PC-3 (cell line): ENCODE data around the gene SCGN. TPM values are rescaled to one million over a fixed set of nuclear protein-coding genes. Genes with fewer than 3 reads are reported as not detected.

Experiments
- ATAC-seq: fragments of 200-7000 bp; cut with Tn5 transposase; 2 replicates; pipeline ENCODE4 v1.9.1; 2020; ENCODE audit warnings: mild to moderate bottlenecking, moderate library complexity
- BruUV-seq: library from RNA; stranded (reverse); fragments of 400-500 nt; replicated peaks from 2 replicates; lab custom pipeline; 2021; lab: Mats Ljungman, UMichigan
- CTCF ChIA-PET: fragments of 300-600 bp; sonication (Branson Sonifier 250); formaldehyde crosslinking; loops from one replicate; lab custom pipeline; 2022; ENCODE audit warnings: antibody characterized with exemption; lab: Charles Lee
- POLR2A ChIA-PET: fragments of 300-600 bp; sonication (Branson Sonifier 250); formaldehyde crosslinking; loops from one replicate; lab custom pipeline; 2022; ENCODE audit warnings: antibody characterized with exemption; ENCODE audit not compliant: unreplicated experiment; lab: Charles Lee
- DNase-seq: peaks from one replicate; pipeline ENCODE4 v3.0.0-alpha.2; 2015
- H2AFZ ChIP-seq: fragments of 300-600 bp; sonication (generic); 2 replicates; pipeline ENCODE4 v1.6.0; 2016; ENCODE audit warnings: antibody characterized with exemption, low read length
- H3F3A ChIP-seq: fragments of 300-600 bp; sonication (generic); one replicate; pipeline ENCODE4 v1.6.0; 2017; ENCODE audit warnings: antibody characterized with exemption, low read length, control low read depth, mild to moderate bottlenecking; ENCODE audit not compliant: unreplicated experiment
- H3K27ac ChIP-seq: fragments of 300-600 bp; sonication (generic); 2 replicates; pipeline ENCODE4 v1.5.1; 2016; ENCODE audit warnings: mild to moderate bottlenecking, low read length
- H3K27me3 ChIP-seq: fragments of 300-600 bp; sonication (generic); 2 replicates; pipeline ENCODE4 v1.6.1; 2016; ENCODE audit warnings: low read length, mixed read lengths
- H3K36me3 ChIP-seq: fragments of 300-600 bp; sonication (generic); 2 replicates; pipeline ENCODE4 v1.6.1; 2016; ENCODE audit warnings: low read depth, mixed run types, low read length, mixed read lengths
- H3K4me1 ChIP-seq: fragments of 300-600 bp; sonication (generic); 2 replicates; pipeline ENCODE4 v1.5.1; 2016; ENCODE audit warnings: low read length; ENCODE audit not compliant: insufficient read depth
- H3K4me2 ChIP-seq: fragments of 300-600 bp; sonication (generic); 2 replicates; pipeline ENCODE4 v1.6.0; 2016; ENCODE audit warnings: low read length
- H3K4me3 ChIP-seq: fragments of 300-600 bp; sonication (generic); 2 replicates; pipeline ENCODE4 v1.5.1; 2016; ENCODE audit warnings: mild to moderate bottlenecking, low read length, mixed read lengths
- H3K79me2 ChIP-seq: fragments of 300-600 bp; sonication (generic); 2 replicates; pipeline ENCODE4 v1.6.1; 2017; ENCODE audit warnings: low read length, mixed read lengths
- H3K9ac ChIP-seq: fragments of 300-600 bp; sonication (generic); 2 replicates; pipeline ENCODE4 v1.6.0; 2016; ENCODE audit warnings: mild to moderate bottlenecking, low read length
- H3K9me2 ChIP-seq: fragments of 300-600 bp; sonication (generic); replicated peaks from 2 replicates; pipeline ENCODE4 v1.6.1; 2016; ENCODE audit warnings: mixed run types, low read length, mixed read lengths
- H3K9me3 ChIP-seq: fragments of 300-600 bp; sonication (generic); 2 replicates; pipeline ENCODE4 v1.6.1; 2016; ENCODE audit warnings: low read length, mixed read lengths
- H4K20me1 ChIP-seq: fragments of 300-600 bp; sonication (generic); 2 replicates; pipeline ENCODE4 v1.6.1; 2016; ENCODE audit warnings: low read length, mixed read lengths
- CTCF ChIP-seq: fragments of 300-600 bp; sonication (generic); conservative IDR thresholded peaks from 2 replicates; pipeline ENCODE4 v1.5.1; 2017; ENCODE audit warnings: antibody characterized with exemption, low read depth, mild to moderate bottlenecking, low read length
- EZH2 ChIP-seq: fragments of 300-600 bp; sonication (generic); IDR thresholded peaks from one replicate; pipeline ENCODE4 v1.6.1; 2017; ENCODE audit warnings: antibody characterized with exemption, mild to moderate bottlenecking, low read length; ENCODE audit not compliant: unreplicated experiment
- EZH2phosphoT487 ChIP-seq: fragments of 300-600 bp; sonication (generic); IDR thresholded peaks from 2 replicates; pipeline ENCODE4 v1.6.1; 2018; ENCODE audit warnings: mild to moderate bottlenecking, antibody characterized with exemption, low read length, borderline replicate concordance
- intact Hi-C: fragments of 100-400 bp; cut with micrococcal nuclease; formaldehyde crosslinking; loops from 2 replicates; pipeline ENCODE4 v1.9.0; 2023
- total RNA-seq: library from RNA; depleted of rRNA; stranded (reverse); fragments of >200 nt; gene quantifications from 2 replicates; pipeline ENCODE4 v1.2.3, GENCODE V29; 2014

Gene SCGN
- total RNA-seq, 1 experiment from 2014 or later: not detected

- no peak for TF ChIP-seq EZH2phosphoT487
- TF ChIP-seq CTCF: no peak
- TF ChIP-seq EZH2: no peak
- no peak overlapping the region for H3K4me3 ChIP-seq
- H3K9ac ChIP-seq: no peak overlapping the region
- H3K36me3 ChIP-seq: no peaks in the 10 kb centered on the region
- intact Hi-C loops: no loop called here
- DNase-seq (no peak), ATAC-seq (no peak)
- no TSS peak for BruUV-seq
- H4K20me1 ChIP-seq: no peaks in the 10 kb centered on the region
- H3K9me3 ChIP-seq: no peaks in the 10 kb centered on the region
- CTCF ChIA-PET: no interaction called here
- POLR2A ChIA-PET: no interaction called here
- no peak overlapping the region for H2AFZ ChIP-seq
- H3K4me2 ChIP-seq: no peak overlapping the region
- no peaks in the 10 kb centered on the region for H3F3A ChIP-seq
- no peaks in the 10 kb centered on the region for H3K4me1 ChIP-seq
- H3K79me2 ChIP-seq: no peaks in the 10 kb centered on the region
- no peaks in the 10 kb centered on the region for H3K27me3 ChIP-seq
- no peaks in the 10 kb centered on the region for H3K9me2 ChIP-seq
- no peak overlapping the region for H3K27ac ChIP-seq
These were observed 28.9 kb upstream of the SCGN start for GRCh38 chr6:25623065-25623464.

- H3K27ac ChIP-seq: no peak overlapping the region
- CTCF ChIA-PET: no interaction called here
- no peaks in the 10 kb centered on the region for H4K20me1 ChIP-seq
- POLR2A ChIA-PET: no interaction called here
- H3K4me3 ChIP-seq: no peak overlapping the region
- H3K27me3 ChIP-seq: no peaks in the 10 kb centered on the region
- intact Hi-C loops: no loop called here
- DNase-seq (no peak), ATAC-seq (no peak)
- no peaks in the 10 kb centered on the region for H3K9me2 ChIP-seq
- no peak for TF ChIP-seq CTCF
- no peak for TF ChIP-seq EZH2phosphoT487
- no peaks in the 10 kb centered on the region for H3K36me3 ChIP-seq
- H3K4me1 ChIP-seq: no peaks in the 10 kb centered on the region
- no peak overlapping the region for H3K4me2 ChIP-seq
- no peaks in the 10 kb centered on the region for H3K9me3 ChIP-seq
- no peak overlapping the region for H3K9ac ChIP-seq
- BruUV-seq: TSS peak; percentile 8
- no peaks in the 10 kb centered on the region for H3F3A ChIP-seq
- H3K79me2 ChIP-seq: no peaks in the 10 kb centered on the region
- H2AFZ ChIP-seq: no peak overlapping the region
These were observed 28.1 kb upstream of the SCGN start for GRCh38 chr6:25623879-25624278.

DNA sequence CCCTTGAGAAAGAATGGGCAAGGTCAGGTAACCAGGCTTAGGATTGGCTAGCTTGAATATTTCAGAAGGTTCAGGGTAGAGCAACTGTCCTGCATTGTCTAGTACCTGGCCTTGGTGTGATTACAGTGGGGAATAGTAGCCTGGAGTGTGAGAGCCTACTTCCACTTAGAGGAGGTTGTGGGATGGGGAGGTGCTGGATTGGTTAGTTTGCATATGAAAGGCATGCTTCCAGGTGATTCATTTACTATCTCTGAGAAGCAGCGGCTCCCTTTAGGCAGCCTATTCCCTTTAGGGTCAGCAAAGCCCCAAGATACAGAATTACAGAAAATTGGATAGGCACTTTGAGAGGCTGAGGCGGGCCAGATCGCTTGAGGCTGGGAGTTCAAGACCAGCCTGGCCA lies 25.0 kb upstream of the SCGN start:
- no peak for ATAC-seq
- no peaks in the 10 kb centered on the region for H3K9me3 ChIP-seq
- no TSS peak for BruUV-seq
- TF ChIP-seq EZH2 (no peak), EZH2phosphoT487 (no peak), CTCF (no peak)
- no peaks in the 10 kb centered on the region for H3K36me3 ChIP-seq
- no peaks in the 10 kb centered on the region for H3K9me2 ChIP-seq
- H3K4me2 ChIP-seq: no peak overlapping the region
- intact Hi-C loops: no loop called here
- no peak overlapping the region for H3K27ac ChIP-seq
- no peaks in the 10 kb centered on the region for H3F3A ChIP-seq
- H2AFZ ChIP-seq: no peak overlapping the region
- H3K4me1 ChIP-seq: no peaks in the 10 kb centered on the region
- no peak for DNase-seq
- ChIA-PET CTCF (no interaction called here), POLR2A (no interaction called here)
- H3K4me3 ChIP-seq: no peak overlapping the region
- H4K20me1 ChIP-seq: no peaks in the 10 kb centered on the region
- peaks cover 8% of the 10 kb centered on the region for H3K27me3 ChIP-seq
- H3K79me2 ChIP-seq: no peaks in the 10 kb centered on the region
- H3K9ac ChIP-seq: no peak overlapping the region
